Upper lobe of left lung (tissue), 4 donors: ENCODE data around the gene CENPF.

Source experiments
- CTCF ChIP-seq, 6 experiments: fragments of 450-650 bp in 4 of 6; fragments of 200-600 bp in 2 of 6; sonication (generic) in 2 of 6; IDR thresholded peaks; one replicate each; pipeline ENCODE4 v1.5.1; 2016 to 2019; ENCODE audit warnings: antibody characterized with exemption in 6 of 6
- EP300 ChIP-seq, 4 donors: sonication (generic); formaldehyde crosslinking; IDR thresholded peaks; one replicate each; pipeline ENCODE4 v1.5.1; 2017; ENCODE audit warnings: antibody characterized with exemption in 4 of 4, control low read depth in 2 of 4
- POLR2A ChIP-seq, 4 donors: fragments of 450-650 bp; IDR thresholded peaks; one replicate each; pipeline ENCODE4 v1.5.1; 2016 to 2017; ENCODE audit warnings: antibody characterized with exemption in 4 of 4, mild to moderate bottlenecking in 2 of 4
- POLR2AphosphoS5 ChIP-seq, 2 donors: sonication (generic); formaldehyde crosslinking; IDR thresholded peaks; one replicate each; pipeline ENCODE4 v1.5.1; 2017; ENCODE audit warnings: antibody characterized with exemption in 2 of 2

- TF ChIP-seq POLR2AphosphoS5 (IDR thresholded peaks at IDR 0.05), result no peak
- TF ChIP-seq CTCF (IDR thresholded peaks at IDR 0.05), result no peak
- TF ChIP-seq EP300 (IDR thresholded peaks at IDR 0.05), result no peak
- TF ChIP-seq POLR2A (IDR thresholded peaks at IDR 0.05), result no peak
Observed at GRCh38 chr1:214633686-214634085, 30.7 kb downstream of the CENPF start.
